OCI-LY7 (cell line): ENCODE results near the gene CRTC2. TPM values are rescaled to one million over a fixed set of nuclear protein-coding genes. Genes with fewer than 3 reads are reported as not detected.

Source experiments
- Bru-seq: library from RNA; stranded (reverse); fragments of 400-500 nt; gene quantifications from one replicate; lab custom pipeline; 2021; lab: Mats Ljungman, UMichigan
- BruChase-seq, 2 experiments: library from RNA; stranded (reverse); fragments of 400-500 nt; gene quantifications; one replicate each; lab custom pipeline; 2021; lab: Mats Ljungman, UMichigan
- BruUV-seq: library from RNA; stranded (reverse); fragments of 400-500 nt; replicated peaks from 2 replicates; lab custom pipeline; 2021; lab: Mats Ljungman, UMichigan
- CTCF ChIA-PET: fragments of 300-600 bp; sonication (Branson Sonifier 250); formaldehyde crosslinking; loops from one replicate; lab custom pipeline; 2022; ENCODE audit warnings: antibody characterized with exemption; ENCODE audit not compliant: unreplicated experiment; lab: Charles Lee
- POLR2A ChIA-PET: fragments of 300-600 bp; sonication (Branson Sonifier 250); formaldehyde crosslinking; loops from one replicate; lab custom pipeline; 2022; ENCODE audit warnings: antibody characterized with exemption; lab: Charles Lee
- DNase-seq: peaks from one replicate; pipeline ENCODE4 v3.0.0-alpha.2; 2015; ENCODE audit warnings: low spot score
- H2AFZ ChIP-seq: fragments of 200-600 bp; sonication (generic), shearing (Covaris generic); 2 replicates; pipeline ENCODE4 v1.6.1; 2014; ENCODE audit warnings: mild to moderate bottlenecking, antibody characterized with exemption, low read length, moderate library complexity
- H3K27ac ChIP-seq: fragments of 200-600 bp; sonication (generic); 2 replicates; pipeline ENCODE4 v1.5.1; 2014; ENCODE audit warnings: mixed run types, low read depth, mild to moderate bottlenecking, moderate library complexity, low read length, inconsistent platforms; ENCODE audit not compliant: poor library complexity, severe bottlenecking
- H3K36me3 ChIP-seq: fragments of 200-600 bp; sonication (generic); 2 replicates; pipeline ENCODE4 v1.6.1; 2014; ENCODE audit warnings: mild to moderate bottlenecking, antibody characterized with exemption, low read length, moderate library complexity, mixed read lengths; ENCODE audit not compliant: insufficient read depth
- H3K4me1 ChIP-seq: fragments of 200-600 bp; sonication (generic); 2 replicates; pipeline ENCODE4 v1.5.1; 2014; ENCODE audit warnings: mild to moderate bottlenecking, low read length; ENCODE audit not compliant: insufficient read depth, poor library complexity, severe bottlenecking
- H3K4me2 ChIP-seq: fragments of 200-600 bp; sonication (generic); 2 replicates; pipeline ENCODE4 v1.6.1; 2014; ENCODE audit warnings: mild to moderate bottlenecking, low read length
- H3K4me3 ChIP-seq: fragments of 200-600 bp; sonication (generic); 2 replicates; pipeline ENCODE4 v1.5.1; 2014; ENCODE audit warnings: mild to moderate bottlenecking, low read depth, low read length; ENCODE audit not compliant: poor library complexity, severe bottlenecking
- H3K79me2 ChIP-seq: fragments of 200-600 bp; sonication (generic); 2 replicates; pipeline ENCODE4 v1.6.1; 2016; ENCODE audit warnings: low read depth, mild to moderate bottlenecking, low read length, moderate library complexity, mixed read lengths; ENCODE audit not compliant: insufficient read depth
- H3K9me2 ChIP-seq: fragments of 200-600 bp; sonication (generic); 2 replicates; pipeline ENCODE4 v1.6.1; 2016; ENCODE audit warnings: mild to moderate bottlenecking, low read length, mixed read lengths; ENCODE audit not compliant: insufficient read depth
- H3K9me3 ChIP-seq: fragments of 200-600 bp; sonication (generic); 2 replicates; pipeline ENCODE4 v1.6.1; 2014; ENCODE audit warnings: mild to moderate bottlenecking, mixed run types, low read length, mixed read lengths
- H4K20me1 ChIP-seq: fragments of 200-600 bp; sonication (generic); 2 replicates; pipeline ENCODE4 v1.6.1; 2014; ENCODE audit warnings: mild to moderate bottlenecking, antibody characterized with exemption, low read length, moderate library complexity, mixed read lengths; ENCODE audit not compliant: insufficient read depth
- EZH2phosphoT487 ChIP-seq: fragments of 200-600 bp; sonication (generic); IDR thresholded peaks from 2 replicates; pipeline ENCODE4 v1.6.1; 2018; ENCODE audit warnings: low read depth, borderline replicate concordance, mild to moderate bottlenecking, mixed run types, antibody characterized with exemption, low read length, moderate library complexity, mixed read lengths
- intact Hi-C: fragments of 100-400 bp; cut with micrococcal nuclease; formaldehyde crosslinking; loops from one replicate; pipeline ENCODE4 v1.10.0; 2022; ENCODE audit not compliant: unreplicated experiment
- long read RNA-seq: library from polyadenylated mRNA; stranded (forward); transcript quantifications from one replicate; pipeline ENCODE4 v2.0.0, GENCODE V29; 2022
- total RNA-seq, 2 experiments: library from RNA; depleted of rRNA in 1 of 2; stranded (reverse); fragments of >200 nt in 1 of 2; shearing (Covaris generic) in 1 of 2; gene quantifications; 2 replicates each; pipeline ENCODE4 v1.2.3, GENCODE V29; 2014 to 2022
- TF ChIP-seq, protein P1 (sequence below): fragments of 200-600 bp; sonication (generic); conservative IDR thresholded peaks from 2 replicates; pipeline ENCODE4 v1.5.1; 2014; ENCODE audit warnings: mild to moderate bottlenecking, antibody characterized with exemption, low read length, moderate library complexity, mixed read lengths

The CRTC2 gene, protein sequence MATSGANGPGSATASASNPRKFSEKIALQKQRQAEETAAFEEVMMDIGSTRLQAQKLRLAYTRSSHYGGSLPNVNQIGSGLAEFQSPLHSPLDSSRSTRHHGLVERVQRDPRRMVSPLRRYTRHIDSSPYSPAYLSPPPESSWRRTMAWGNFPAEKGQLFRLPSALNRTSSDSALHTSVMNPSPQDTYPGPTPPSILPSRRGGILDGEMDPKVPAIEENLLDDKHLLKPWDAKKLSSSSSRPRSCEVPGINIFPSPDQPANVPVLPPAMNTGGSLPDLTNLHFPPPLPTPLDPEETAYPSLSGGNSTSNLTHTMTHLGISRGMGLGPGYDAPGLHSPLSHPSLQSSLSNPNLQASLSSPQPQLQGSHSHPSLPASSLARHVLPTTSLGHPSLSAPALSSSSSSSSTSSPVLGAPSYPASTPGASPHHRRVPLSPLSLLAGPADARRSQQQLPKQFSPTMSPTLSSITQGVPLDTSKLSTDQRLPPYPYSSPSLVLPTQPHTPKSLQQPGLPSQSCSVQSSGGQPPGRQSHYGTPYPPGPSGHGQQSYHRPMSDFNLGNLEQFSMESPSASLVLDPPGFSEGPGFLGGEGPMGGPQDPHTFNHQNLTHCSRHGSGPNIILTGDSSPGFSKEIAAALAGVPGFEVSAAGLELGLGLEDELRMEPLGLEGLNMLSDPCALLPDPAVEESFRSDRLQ
- total RNA-seq (2014; rRNA removed; shearing (Covaris generic)) = 15.6 and 29.1 TPM in 2 replicates
- 65.6 and 67.9 TPM in 2 replicates for total RNA-seq (2022)
- percentile 66 among the genes with signal in this experiment for Bru-seq, nascent RNA
- percentile 77 among the genes with signal in this experiment for BruChase-seq, experiment 1, labeled RNA remaining after a 6-hour chase
- percentile 83 among the genes with signal in this experiment for BruChase-seq, experiment 2, labeled RNA remaining after a 2-hour chase
- long read RNA-seq, transcript CRTC2-203 (14 exons, 2,644 nt) = major isoform, 6 of 66 reads
- long read RNA-seq, partial matches to known transcripts = 43 of 66 reads
- long read RNA-seq, other reads (novel, unspliced or antisense) = 17 of 66 reads

DNA sequence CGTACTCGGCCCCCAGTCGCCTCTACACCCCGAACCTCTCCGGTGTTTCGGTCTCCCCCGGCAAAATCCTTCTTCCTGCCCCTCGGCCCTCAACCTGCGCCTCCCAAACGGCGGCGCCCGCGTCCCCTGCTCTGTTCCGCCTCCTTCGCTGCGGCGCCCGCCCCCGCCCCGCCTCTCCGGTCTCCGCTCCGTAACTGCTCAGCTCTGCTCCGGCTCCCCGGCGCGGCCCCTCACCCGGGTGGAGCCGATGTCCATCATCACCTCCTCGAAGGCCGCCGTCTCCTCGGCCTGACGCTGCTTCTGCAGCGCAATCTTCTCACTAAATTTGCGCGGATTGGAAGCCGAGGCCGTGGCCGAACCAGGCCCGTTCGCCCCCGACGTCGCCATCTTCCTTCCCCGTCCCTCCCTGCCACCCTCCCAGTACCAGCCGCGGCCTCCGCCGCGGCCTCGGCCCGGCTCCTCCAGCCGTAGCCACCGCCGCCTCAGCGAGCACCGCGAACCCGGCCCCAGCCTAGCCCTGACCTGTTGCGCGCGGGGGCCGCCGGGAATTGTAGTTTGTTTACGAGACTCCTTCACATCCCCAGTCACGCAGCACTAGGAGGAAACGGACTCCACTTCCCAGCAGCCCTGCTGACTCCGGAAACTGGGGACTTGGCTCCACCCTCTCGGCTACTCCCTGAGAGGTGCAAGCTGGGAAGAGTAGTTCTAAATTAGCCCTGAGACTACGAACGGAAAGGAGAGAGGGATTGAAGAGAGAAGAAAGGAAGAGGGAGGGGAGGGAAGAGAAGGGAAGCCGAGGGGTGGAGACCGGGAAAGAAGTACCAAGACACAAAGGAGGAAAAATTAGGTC is at the start of gene CRTC2:
CRTC2 (minus strand) TSS at position 502 of the 850 bp plus-strand sequence; CDS start at position 387, 115 bp downstream.
- TF ChIP-seq, protein P1, sequence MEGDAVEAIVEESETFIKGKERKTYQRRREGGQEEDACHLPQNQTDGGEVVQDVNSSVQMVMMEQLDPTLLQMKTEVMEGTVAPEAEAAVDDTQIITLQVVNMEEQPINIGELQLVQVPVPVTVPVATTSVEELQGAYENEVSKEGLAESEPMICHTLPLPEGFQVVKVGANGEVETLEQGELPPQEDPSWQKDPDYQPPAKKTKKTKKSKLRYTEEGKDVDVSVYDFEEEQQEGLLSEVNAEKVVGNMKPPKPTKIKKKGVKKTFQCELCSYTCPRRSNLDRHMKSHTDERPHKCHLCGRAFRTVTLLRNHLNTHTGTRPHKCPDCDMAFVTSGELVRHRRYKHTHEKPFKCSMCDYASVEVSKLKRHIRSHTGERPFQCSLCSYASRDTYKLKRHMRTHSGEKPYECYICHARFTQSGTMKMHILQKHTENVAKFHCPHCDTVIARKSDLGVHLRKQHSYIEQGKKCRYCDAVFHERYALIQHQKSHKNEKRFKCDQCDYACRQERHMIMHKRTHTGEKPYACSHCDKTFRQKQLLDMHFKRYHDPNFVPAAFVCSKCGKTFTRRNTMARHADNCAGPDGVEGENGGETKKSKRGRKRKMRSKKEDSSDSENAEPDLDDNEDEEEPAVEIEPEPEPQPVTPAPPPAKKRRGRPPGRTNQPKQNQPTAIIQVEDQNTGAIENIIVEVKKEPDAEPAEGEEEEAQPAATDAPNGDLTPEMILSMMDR = peak; percentile 37; the same call in 1 of the 2 replicates
- no peak for TF ChIP-seq EZH2phosphoT487
- Histone ChIP-seq H3K79me2 (peaks cover 53% of the 10 kb centered on the region), H3K4me2 (peak within 1 kb of the TSS; percentile 97), H3K27ac (peak within 1 kb of the TSS; percentile 74), H2AFZ (peak within 1 kb of the TSS; percentile 16; the same call in 1 of the 2 replicates), H3K36me3 (peaks cover 32% of the 10 kb centered on the region), H3K4me3 (peak within 1 kb of the TSS; percentile 87), H3K4me1 (peaks cover 43% of the 10 kb centered on the region), H3K9me2 (no peaks in the 10 kb centered on the region), H4K20me1 (peaks cover 18% of the 10 kb centered on the region), H3K9me3 (no peaks in the 10 kb centered on the region)
- CTCF ChIA-PET = no interaction called here
- POLR2A ChIA-PET = interaction anchor here (0.8 to 2.5 kb wide), 2 partner anchors 8 to 9 kb away, joined by 3 to 16 read pairs; partner anchors contain the start of gene CREB3L4
- BruUV-seq = no TSS peak
- intact Hi-C loops = loop anchor here (1.0 kb wide), 1 partner anchor 12 kb away; the partner anchor contains the start of gene DENND4B
- DNase-seq = peak; percentile 98

DNA sequence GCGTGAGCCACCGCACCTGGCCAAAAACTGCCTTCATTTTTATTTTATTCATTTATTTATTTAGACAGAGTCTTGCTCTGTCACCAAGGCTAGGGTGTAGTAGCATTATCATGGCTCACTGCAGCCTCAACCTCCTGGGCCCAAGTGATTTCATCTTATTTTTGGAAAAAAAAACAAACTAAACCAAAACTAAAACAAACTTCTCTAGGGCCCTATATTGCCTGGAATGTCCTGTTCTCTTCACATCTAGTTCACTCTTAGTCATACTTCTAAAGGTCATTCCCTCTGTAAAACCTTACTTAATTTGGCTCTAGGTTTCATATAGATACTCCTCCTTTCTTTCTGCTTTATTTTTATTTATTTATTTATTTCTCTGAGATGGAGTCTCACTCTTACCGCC is 47.7 kb upstream of the CRTC2 start:
- BruUV-seq = no TSS peak
- H4K20me1 ChIP-seq = no peaks in the 10 kb centered on the region
- no peak overlapping the region for H3K4me2 ChIP-seq
- TF ChIP-seq EZH2phosphoT487 = no peak
- TF ChIP-seq, protein P1 = no peak
- ChIA-PET CTCF (no interaction called here), POLR2A (no interaction called here)
- H3K27ac ChIP-seq = no peak overlapping the region
- no peaks in the 10 kb centered on the region for H3K9me3 ChIP-seq
- H3K4me3 ChIP-seq = no peak overlapping the region
- DNase-seq = no peak
- H2AFZ ChIP-seq = no peak overlapping the region
- no peaks in the 10 kb centered on the region for H3K4me1 ChIP-seq
- H3K79me2 ChIP-seq = no peaks in the 10 kb centered on the region
- H3K36me3 ChIP-seq = no peaks in the 10 kb centered on the region
- H3K9me2 ChIP-seq = no peaks in the 10 kb centered on the region
- intact Hi-C loops = no loop called here
